PC-3 (cell line): ENCODE measurements around the gene PPP1CB.

Experiments used
- CTCF ChIP-seq: fragments of 300-600 bp; sonication (generic); conservative IDR thresholded peaks from 2 replicates; pipeline ENCODE4 v1.5.1; 2017; ENCODE audit warnings: antibody characterized with exemption, low read depth, mild to moderate bottlenecking, low read length
- EZH2 ChIP-seq: fragments of 300-600 bp; sonication (generic); IDR thresholded peaks from one replicate; pipeline ENCODE4 v1.6.1; 2017; ENCODE audit warnings: antibody characterized with exemption, mild to moderate bottlenecking, low read length; ENCODE audit not compliant: unreplicated experiment
- EZH2phosphoT487 ChIP-seq: fragments of 300-600 bp; sonication (generic); IDR thresholded peaks from 2 replicates; pipeline ENCODE4 v1.6.1; 2018; ENCODE audit warnings: mild to moderate bottlenecking, antibody characterized with exemption, low read length, borderline replicate concordance

- TF ChIP-seq CTCF (no peak), EZH2 (no peak), EZH2phosphoT487 (no peak)
These were observed 90.4 kb downstream of the PPP1CB start for GRCh38 chr2:28842042-28842441.
